OCI-LY1 (cell line): ENCODE results near the gene AQP11.

Experiments
- EZH2 ChIP-seq: fragments of 200-600 bp; sonication (generic), shearing (Covaris generic); IDR thresholded peaks from 2 replicates; pipeline ENCODE4 v1.8.0; 2017; ENCODE audit warnings: borderline replicate concordance, mixed run types, mild to moderate bottlenecking, antibody characterized with exemption, low read length, moderate library complexity, mixed read lengths
- TF ChIP-seq, protein P1 (sequence below): fragments of 200-600 bp; sonication (generic), shearing (Covaris generic); IDR thresholded peaks from 2 replicates; pipeline ENCODE4 v1.5.1; 2017; ENCODE audit warnings: mild to moderate bottlenecking, antibody characterized with exemption, low read length, moderate library complexity, mixed read lengths

DNA sequence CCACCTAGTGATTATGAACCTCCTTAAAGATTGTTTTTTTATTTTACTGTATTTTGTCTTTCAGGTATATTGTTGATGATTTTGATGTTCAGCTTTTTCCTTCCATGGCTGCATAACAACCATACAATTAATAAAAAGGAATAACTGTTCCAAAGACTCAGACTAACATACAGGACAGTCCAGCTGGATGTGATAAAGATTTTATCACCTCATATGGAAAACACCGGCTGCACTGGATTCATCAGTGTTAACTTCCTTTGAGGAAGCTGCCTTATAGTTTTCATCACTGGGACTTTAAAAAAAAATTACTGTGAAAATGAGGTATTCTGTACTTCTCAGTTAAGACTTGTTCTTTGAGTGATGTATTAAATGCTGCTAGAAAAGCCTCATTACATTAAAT, 19.5 kb downstream of the AQP11 start:
- no peak for TF ChIP-seq EZH2
- TF ChIP-seq, protein P1, sequence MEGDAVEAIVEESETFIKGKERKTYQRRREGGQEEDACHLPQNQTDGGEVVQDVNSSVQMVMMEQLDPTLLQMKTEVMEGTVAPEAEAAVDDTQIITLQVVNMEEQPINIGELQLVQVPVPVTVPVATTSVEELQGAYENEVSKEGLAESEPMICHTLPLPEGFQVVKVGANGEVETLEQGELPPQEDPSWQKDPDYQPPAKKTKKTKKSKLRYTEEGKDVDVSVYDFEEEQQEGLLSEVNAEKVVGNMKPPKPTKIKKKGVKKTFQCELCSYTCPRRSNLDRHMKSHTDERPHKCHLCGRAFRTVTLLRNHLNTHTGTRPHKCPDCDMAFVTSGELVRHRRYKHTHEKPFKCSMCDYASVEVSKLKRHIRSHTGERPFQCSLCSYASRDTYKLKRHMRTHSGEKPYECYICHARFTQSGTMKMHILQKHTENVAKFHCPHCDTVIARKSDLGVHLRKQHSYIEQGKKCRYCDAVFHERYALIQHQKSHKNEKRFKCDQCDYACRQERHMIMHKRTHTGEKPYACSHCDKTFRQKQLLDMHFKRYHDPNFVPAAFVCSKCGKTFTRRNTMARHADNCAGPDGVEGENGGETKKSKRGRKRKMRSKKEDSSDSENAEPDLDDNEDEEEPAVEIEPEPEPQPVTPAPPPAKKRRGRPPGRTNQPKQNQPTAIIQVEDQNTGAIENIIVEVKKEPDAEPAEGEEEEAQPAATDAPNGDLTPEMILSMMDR: no peak
